GM10266 (cell line): ENCODE measurements around the gene VSIG1.

Source experiments
- DNase-seq: peaks from one replicate; pipeline ENCODE4 v3.0.0; 2012; ENCODE audit errors: extremely low spot score
- TF ChIP-seq, protein P1 (sequence below): IDR thresholded peaks from 2 replicates; pipeline ENCODE4 v1.5.1; 2012; ENCODE audit warnings: mild to moderate bottlenecking, low read depth; ENCODE audit not compliant: control insufficient read depth, insufficient read depth; ENCODE audit errors: missing control alignments

Gene VSIG1

DNA sequence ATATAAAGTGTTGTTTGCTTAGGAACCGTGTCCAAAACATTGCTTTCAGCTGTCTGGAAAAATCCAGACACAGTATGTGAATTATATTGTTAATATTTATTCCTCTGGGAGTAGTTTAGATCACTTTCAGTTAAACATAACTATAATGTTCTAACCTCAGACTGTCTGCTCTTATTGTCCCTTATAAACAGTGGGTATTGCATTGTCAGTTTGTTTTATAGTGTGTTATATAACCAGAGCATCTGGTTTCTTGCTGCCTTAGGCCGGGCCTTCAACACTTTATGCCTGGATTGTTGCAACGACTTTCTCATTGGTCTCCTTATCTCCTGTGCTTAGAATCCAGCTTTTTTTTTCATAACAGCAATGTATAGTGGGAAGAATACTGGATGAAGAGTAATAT is 73.1 kb downstream of the VSIG1 start:
- DNase-seq, result no peak
- TF ChIP-seq, protein P1, sequence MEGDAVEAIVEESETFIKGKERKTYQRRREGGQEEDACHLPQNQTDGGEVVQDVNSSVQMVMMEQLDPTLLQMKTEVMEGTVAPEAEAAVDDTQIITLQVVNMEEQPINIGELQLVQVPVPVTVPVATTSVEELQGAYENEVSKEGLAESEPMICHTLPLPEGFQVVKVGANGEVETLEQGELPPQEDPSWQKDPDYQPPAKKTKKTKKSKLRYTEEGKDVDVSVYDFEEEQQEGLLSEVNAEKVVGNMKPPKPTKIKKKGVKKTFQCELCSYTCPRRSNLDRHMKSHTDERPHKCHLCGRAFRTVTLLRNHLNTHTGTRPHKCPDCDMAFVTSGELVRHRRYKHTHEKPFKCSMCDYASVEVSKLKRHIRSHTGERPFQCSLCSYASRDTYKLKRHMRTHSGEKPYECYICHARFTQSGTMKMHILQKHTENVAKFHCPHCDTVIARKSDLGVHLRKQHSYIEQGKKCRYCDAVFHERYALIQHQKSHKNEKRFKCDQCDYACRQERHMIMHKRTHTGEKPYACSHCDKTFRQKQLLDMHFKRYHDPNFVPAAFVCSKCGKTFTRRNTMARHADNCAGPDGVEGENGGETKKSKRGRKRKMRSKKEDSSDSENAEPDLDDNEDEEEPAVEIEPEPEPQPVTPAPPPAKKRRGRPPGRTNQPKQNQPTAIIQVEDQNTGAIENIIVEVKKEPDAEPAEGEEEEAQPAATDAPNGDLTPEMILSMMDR, result no peak

GRCh38 chrX:108121291-108121690 is 76.4 kb downstream of the VSIG1 start:
- DNase-seq, result no peak
- TF ChIP-seq, protein P1, result no peak

- no peak for DNase-seq
- TF ChIP-seq, protein P1, result no peak
Measured at GRCh38 chrX:108122748-108123147, 77.9 kb downstream of the VSIG1 start.

DNA sequence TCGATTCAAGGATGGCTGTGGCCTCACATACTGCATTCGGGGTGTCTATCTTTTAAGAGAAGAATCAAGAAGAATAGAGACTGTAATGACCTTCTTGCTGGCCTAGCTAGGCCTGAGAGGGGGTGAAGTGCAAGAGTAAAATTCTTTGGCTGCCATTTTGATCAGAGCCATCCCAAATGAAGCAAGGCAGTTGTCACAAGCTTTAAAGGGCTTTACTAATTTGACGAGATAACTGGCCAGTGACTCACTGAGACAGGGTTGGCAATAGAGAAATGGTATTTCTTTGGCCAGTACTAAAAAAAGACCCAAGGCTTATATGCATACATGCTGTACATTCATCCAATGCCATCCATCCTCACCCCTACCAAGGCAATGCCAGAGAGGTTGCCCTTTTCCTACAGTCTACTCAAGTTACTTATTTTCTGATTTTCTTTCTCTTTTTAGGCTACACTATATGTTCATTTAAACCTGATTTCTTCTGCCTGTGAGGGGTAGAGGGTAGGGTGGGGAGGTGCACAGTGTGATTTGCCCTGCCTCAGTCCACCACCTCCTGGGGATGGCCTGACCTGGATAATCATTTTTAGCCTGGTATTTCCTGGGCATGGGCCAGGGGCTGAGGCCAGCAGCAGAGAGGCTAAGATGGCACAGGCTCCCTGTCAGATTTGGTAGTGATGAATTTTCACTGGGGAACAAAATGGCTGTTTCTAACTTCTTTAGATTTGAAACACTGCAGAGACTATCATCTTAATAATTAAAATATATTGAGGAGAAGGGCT is 78.9 kb downstream of the VSIG1 start:
- TF ChIP-seq, protein P1, result no peak
- DNase-seq, result no peak

DNA sequence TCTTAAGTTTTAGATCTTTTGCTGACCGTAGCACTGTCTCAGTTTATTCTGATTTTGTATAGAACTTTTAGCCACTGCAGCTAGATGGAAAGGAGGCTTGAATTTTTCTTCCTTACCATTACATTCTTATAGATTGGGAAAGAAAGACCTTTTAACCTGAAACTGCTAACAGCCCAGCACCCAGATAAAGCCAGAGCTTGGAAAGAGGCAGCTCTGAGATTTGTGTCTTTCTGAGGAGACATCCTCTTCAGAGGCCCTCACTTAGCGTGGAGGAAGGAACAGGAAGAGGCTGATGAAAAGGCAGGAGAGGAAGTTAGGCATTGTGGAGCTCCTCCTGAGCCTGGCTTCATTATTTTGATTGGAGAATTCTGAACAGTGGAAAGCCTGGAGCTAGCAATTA is 81.8 kb downstream of the VSIG1 start:
- TF ChIP-seq, protein P1, result no peak
- DNase-seq, result no peak

GRCh38 chrX:108127152-108127551 is 82.3 kb downstream of the VSIG1 start:
- TF ChIP-seq, protein P1, result no peak
- no peak for DNase-seq
